SK-N-SH (cell line): Measurements from ENCODE around the gene PDGFRA. TPM values are rescaled to one million over a fixed set of nuclear protein-coding genes. Genes with fewer than 3 reads are reported as not detected.

Experiments
- CTCF ChIA-PET: fragments of 300-600, 350-600 bp; formaldehyde crosslinking; extraction: SDS; loops from one replicate; lab custom pipeline; 2021; lab: Yijun Ruan, JAX
- POLR2A ChIA-PET: fragments of 350-600 bp; sonication (Branson Sonifier 250); formaldehyde crosslinking; extraction: SDS; loops from one replicate; lab custom pipeline; 2020; ENCODE audit warnings: antibody characterized with exemption, inconsistent platforms; lab: Yijun Ruan, JAX
- DNase-seq: peaks from one replicate; pipeline ENCODE4 v3.0.0; 2012
- H2AFZ ChIP-seq: fragments of 200-600 bp; sonication (generic); 2 replicates; pipeline ENCODE4 v1.8.1; 2016; ENCODE audit warnings: antibody characterized with exemption, mild to moderate bottlenecking, low read depth
- H3F3A ChIP-seq: fragments of 200-600 bp; sonication (generic); replicated peaks from 2 replicates; pipeline ENCODE3; 2016; ENCODE audit warnings: antibody characterized with exemption, mild to moderate bottlenecking; ENCODE audit not compliant: insufficient read depth
- H3K27ac ChIP-seq, 2 experiments: fragments of 200-500 bp in 1 of 2; fragments of 200-600 bp in 1 of 2; sonication (Bioruptor generic) in 1 of 2; sonication (generic), shearing (Covaris generic) in 1 of 2; 2 replicates each; pipeline versions ENCODE4 v1.5.1 to v1.6.1; 2014 to 2016; ENCODE audit warnings: low read depth in 2 of 2, inconsistent platforms in 1 of 2, low read length in 1 of 2, mild to moderate bottlenecking in 1 of 2, mixed read lengths in 1 of 2
- H3K27me3 ChIP-seq: fragments of 200-600 bp; sonication (generic), shearing (Covaris generic); 2 replicates; pipeline ENCODE4 v1.6.1; 2016; ENCODE audit warnings: mixed run types; ENCODE audit not compliant: insufficient read depth
- H3K36me3 ChIP-seq, 2 experiments: fragments of 200-500 bp in 1 of 2; fragments of 200-600 bp in 1 of 2; sonication (Bioruptor generic) in 1 of 2; sonication (generic) in 1 of 2; replicated peaks in 1 of 2; 2 replicates each; pipeline versions ENCODE3 to v1.5.1; 2014 to 2016; ENCODE audit warnings: low read length in 1 of 2, mild to moderate bottlenecking in 1 of 2; ENCODE audit not compliant: insufficient read depth in 2 of 2, control insufficient read depth in 1 of 2
- H3K4me1 ChIP-seq, 2 experiments: fragments of 200-500 bp in 1 of 2; fragments of 200-600 bp in 1 of 2; sonication (Bioruptor generic) in 1 of 2; sonication (generic), shearing (Covaris generic) in 1 of 2; 2 replicates each; pipeline versions ENCODE4 v1.5.1 to v1.6.1; 2014 to 2016; ENCODE audit warnings: low read depth in 1 of 2, low read length in 1 of 2, mixed run types in 1 of 2; ENCODE audit not compliant: insufficient read depth in 2 of 2, control insufficient read depth in 1 of 2
- H3K4me2 ChIP-seq: fragments of 200-600 bp; sonication (generic), shearing (Covaris generic); 2 replicates; pipeline ENCODE4 v1.6.1; 2017; ENCODE audit warnings: mixed run types
- H3K4me3 ChIP-seq, 2 experiments: fragments of 200-500 bp in 1 of 2; fragments of 200-600 bp in 1 of 2; sonication (Bioruptor generic) in 1 of 2; sonication (generic), shearing (Covaris generic) in 1 of 2; 2 replicates each; pipeline versions ENCODE4 v1.5.1 to v1.8.1; 2014 to 2016; ENCODE audit warnings: low read depth in 2 of 2, inconsistent platforms in 1 of 2, low read length in 1 of 2, mild to moderate bottlenecking in 1 of 2, mixed read lengths in 1 of 2, moderate library complexity in 1 of 2
- H3K79me2 ChIP-seq: fragments of 200-600 bp; sonication (generic); 2 replicates; pipeline ENCODE4 v1.8.1; 2017; ENCODE audit warnings: mild to moderate bottlenecking; ENCODE audit not compliant: insufficient read depth
- H3K9ac ChIP-seq: fragments of 200-600 bp; sonication (generic); 2 replicates; pipeline ENCODE4 v1.6.1; 2017; ENCODE audit warnings: mixed run types
- H3K9me2 ChIP-seq: fragments of 200-600 bp; sonication (generic); 2 replicates; pipeline ENCODE4 v1.6.1; 2017; ENCODE audit warnings: mixed run types
- H3K9me3 ChIP-seq: fragments of 200-600 bp; sonication (generic); 2 replicates; pipeline ENCODE4 v1.6.1; 2017; ENCODE audit warnings: mixed run types, mild to moderate bottlenecking, moderate library complexity
- H4K20me1 ChIP-seq: fragments of 200-600 bp; sonication (generic); 2 replicates; pipeline ENCODE4 v1.6.1; 2017; ENCODE audit warnings: mild to moderate bottlenecking, mixed run types; ENCODE audit not compliant: insufficient read depth
- FOSL2 ChIP-seq: IDR thresholded peaks from 2 replicates; pipeline ENCODE4 v1.4.0; 2012; ENCODE audit warnings: low read depth, mild to moderate bottlenecking, moderate library complexity, borderline replicate concordance
- FOXJ3 ChIP-seq: sonication (generic); formaldehyde crosslinking; IDR thresholded peaks from 2 replicates; pipeline ENCODE4 v1.5.1; 2020; ENCODE audit warnings: mild to moderate bottlenecking, missing genetic modification reagents
- FOXM1 ChIP-seq: IDR thresholded peaks from 2 replicates; pipeline ENCODE4 v1.4.0; 2012; ENCODE audit warnings: low read depth, mild to moderate bottlenecking
- MXI1 ChIP-seq: IDR thresholded peaks from 2 replicates; pipeline ENCODE4 v1.6.1; 2012; ENCODE audit warnings: mild to moderate bottlenecking, low read depth, low read length, improper control_type of control experiment
- POLR2AphosphoS5 ChIP-seq: IDR thresholded peaks from 2 replicates; pipeline ENCODE4 v1.6.1; 2012; ENCODE audit warnings: low read depth, low read length
- RAD21 ChIP-seq: IDR thresholded peaks from 2 replicates; pipeline ENCODE4 v1.6.1; 2012; ENCODE audit warnings: mild to moderate bottlenecking, low read length
- RFX5 ChIP-seq: IDR thresholded peaks from 2 replicates; pipeline ENCODE4 v1.6.1; 2012; ENCODE audit warnings: mild to moderate bottlenecking, improper control_type of control experiment, low read length
- RXRA ChIP-seq: IDR thresholded peaks from 2 replicates; pipeline ENCODE4 v1.4.0; 2012; ENCODE audit warnings: low read depth, mild to moderate bottlenecking, borderline replicate concordance
- SIN3A ChIP-seq: IDR thresholded peaks from 2 replicates; pipeline ENCODE4 v1.6.1; 2012; ENCODE audit warnings: low read depth, mild to moderate bottlenecking, low read length, moderate library complexity, borderline replicate concordance
- TCF12 ChIP-seq: IDR thresholded peaks from 2 replicates; pipeline ENCODE4 v1.4.0; 2012
- TEAD4 ChIP-seq: IDR thresholded peaks from 2 replicates; pipeline ENCODE4 v1.4.0; 2012; ENCODE audit warnings: mild to moderate bottlenecking, borderline replicate concordance; ENCODE audit not compliant: insufficient read depth
- WGBS: methylation state at CpG from one replicate; pipeline ENCODE4 v1.1.6; 2017; ENCODE audit warnings: low lambda C conversion rate; 5-methylcytosine and 5-hydroxymethylcytosine counted together
- polyA plus RNA-seq, 3 experiments: library from polyadenylated mRNA; depleted of rRNA; stranded (reverse); fragments of >200 nt; gene quantifications; 2 replicates each; pipeline ENCODE4 v1.2.3, GENCODE V29; 2012
- TF ChIP-seq, protein P1 (sequence below): fragments of 200-600 bp; sonication (generic); IDR thresholded peaks from 2 replicates; pipeline ENCODE4 v1.6.1; 2017; ENCODE audit warnings: antibody characterized with exemption, mild to moderate bottlenecking, moderate library complexity
- TF ChIP-seq, protein P2 (sequence below): IDR thresholded peaks from 2 replicates; pipeline ENCODE4 v1.6.1; 2012; ENCODE audit warnings: mild to moderate bottlenecking, low read depth, low read length, moderate library complexity
- TF ChIP-seq, protein P3 (sequence below): IDR thresholded peaks from 2 replicates; pipeline ENCODE4 v1.4.0; 2012; ENCODE audit warnings: low read depth, borderline replicate concordance
- TF ChIP-seq, protein P4 (sequence below): IDR thresholded peaks from 2 replicates; pipeline ENCODE4 v1.4.0; 2012; ENCODE audit warnings: low read depth
- TF ChIP-seq, protein P5 (sequence below): fragments of 150-350 bp; IDR thresholded peaks from 2 replicates; pipeline ENCODE4 v1.6.1; 2017; ENCODE audit warnings: antibody characterized with exemption, low read length, low read depth, borderline replicate concordance

Gene PDGFRA
- polyA plus RNA-seq, 1 of the 3 experiments (the other 2 are of a cell fraction), result 25.3 TPM

DNA sequence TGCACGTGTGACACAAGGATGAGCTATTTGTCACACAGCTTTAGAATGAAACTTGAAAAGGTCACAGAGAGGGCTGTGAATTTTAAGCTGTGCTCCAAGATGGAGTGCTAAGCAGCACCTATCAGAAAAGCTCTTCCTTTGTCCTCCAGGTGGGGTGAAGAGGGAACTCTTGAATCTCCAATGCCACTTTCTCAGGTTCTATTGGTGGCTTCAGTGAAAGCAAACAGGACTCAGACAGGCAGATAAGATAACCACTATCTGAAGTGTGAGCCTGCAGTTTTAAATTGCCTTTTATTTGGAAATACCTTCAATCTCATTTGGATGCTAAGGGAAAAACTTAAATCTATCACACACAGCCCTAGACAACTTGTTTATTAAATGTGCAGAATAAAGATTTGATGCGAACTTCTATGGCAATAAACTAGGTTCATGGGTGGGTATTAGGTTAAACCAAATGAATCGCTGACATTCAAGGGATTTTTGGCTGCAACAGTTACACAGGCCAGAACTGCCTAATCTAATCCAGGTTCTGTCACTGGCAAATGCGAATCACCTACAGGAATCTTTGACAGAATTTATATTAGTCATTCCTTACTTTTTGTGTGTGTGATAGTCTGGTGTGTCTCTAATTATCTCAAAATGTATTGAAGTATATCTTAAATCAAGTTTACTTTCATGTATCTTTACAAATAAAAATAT lies 13.6 kb upstream of the PDGFRA start (continued):
- TF ChIP-seq, protein P1, sequence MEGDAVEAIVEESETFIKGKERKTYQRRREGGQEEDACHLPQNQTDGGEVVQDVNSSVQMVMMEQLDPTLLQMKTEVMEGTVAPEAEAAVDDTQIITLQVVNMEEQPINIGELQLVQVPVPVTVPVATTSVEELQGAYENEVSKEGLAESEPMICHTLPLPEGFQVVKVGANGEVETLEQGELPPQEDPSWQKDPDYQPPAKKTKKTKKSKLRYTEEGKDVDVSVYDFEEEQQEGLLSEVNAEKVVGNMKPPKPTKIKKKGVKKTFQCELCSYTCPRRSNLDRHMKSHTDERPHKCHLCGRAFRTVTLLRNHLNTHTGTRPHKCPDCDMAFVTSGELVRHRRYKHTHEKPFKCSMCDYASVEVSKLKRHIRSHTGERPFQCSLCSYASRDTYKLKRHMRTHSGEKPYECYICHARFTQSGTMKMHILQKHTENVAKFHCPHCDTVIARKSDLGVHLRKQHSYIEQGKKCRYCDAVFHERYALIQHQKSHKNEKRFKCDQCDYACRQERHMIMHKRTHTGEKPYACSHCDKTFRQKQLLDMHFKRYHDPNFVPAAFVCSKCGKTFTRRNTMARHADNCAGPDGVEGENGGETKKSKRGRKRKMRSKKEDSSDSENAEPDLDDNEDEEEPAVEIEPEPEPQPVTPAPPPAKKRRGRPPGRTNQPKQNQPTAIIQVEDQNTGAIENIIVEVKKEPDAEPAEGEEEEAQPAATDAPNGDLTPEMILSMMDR, result no peak
- TF ChIP-seq, protein P2, sequence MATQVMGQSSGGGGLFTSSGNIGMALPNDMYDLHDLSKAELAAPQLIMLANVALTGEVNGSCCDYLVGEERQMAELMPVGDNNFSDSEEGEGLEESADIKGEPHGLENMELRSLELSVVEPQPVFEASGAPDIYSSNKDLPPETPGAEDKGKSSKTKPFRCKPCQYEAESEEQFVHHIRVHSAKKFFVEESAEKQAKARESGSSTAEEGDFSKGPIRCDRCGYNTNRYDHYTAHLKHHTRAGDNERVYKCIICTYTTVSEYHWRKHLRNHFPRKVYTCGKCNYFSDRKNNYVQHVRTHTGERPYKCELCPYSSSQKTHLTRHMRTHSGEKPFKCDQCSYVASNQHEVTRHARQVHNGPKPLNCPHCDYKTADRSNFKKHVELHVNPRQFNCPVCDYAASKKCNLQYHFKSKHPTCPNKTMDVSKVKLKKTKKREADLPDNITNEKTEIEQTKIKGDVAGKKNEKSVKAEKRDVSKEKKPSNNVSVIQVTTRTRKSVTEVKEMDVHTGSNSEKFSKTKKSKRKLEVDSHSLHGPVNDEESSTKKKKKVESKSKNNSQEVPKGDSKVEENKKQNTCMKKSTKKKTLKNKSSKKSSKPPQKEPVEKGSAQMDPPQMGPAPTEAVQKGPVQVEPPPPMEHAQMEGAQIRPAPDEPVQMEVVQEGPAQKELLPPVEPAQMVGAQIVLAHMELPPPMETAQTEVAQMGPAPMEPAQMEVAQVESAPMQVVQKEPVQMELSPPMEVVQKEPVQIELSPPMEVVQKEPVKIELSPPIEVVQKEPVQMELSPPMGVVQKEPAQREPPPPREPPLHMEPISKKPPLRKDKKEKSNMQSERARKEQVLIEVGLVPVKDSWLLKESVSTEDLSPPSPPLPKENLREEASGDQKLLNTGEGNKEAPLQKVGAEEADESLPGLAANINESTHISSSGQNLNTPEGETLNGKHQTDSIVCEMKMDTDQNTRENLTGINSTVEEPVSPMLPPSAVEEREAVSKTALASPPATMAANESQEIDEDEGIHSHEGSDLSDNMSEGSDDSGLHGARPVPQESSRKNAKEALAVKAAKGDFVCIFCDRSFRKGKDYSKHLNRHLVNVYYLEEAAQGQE, result no peak
- TF ChIP-seq FOXM1 (no peak), TEAD4 (no peak), FOXJ3 (no peak)

DNA sequence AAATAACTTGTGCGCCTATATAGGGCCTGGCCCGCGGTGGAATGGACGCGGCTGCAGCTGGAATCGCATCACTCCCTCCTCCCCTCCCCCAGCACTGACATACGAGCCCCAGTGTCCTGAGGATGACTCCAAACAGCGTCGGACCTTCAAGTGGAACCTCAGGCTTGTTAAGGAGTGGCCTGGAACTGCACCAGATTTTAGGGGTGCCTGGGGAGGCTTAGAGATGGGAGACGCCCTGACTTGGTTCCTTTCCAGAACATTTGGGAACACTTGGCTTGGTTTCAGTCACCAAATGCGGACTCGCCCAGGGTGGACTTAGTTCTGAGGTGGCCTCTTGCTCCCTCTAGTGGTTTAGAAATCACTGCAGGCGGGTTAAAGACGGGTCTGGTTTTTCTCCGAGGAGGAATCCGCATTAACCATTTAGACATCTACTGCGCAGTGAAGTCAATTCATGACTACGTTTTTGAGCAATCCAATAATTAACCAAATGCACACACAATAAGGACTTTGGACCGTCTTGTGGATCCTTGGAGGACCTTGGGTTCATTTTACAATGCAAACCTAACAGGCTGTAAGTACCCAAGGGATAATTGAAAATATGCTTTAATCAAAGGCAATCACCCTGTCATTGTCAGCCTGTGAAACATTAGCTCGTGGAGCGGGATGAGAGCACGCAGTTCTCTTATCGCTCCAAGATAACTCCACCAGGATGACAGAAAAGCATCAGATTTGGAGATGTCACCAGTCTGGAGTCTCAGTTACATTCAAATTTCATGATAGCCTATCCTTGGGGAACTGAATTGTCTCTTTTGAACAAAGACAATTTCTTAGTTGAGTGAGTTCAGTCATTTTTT lies 11.2 kb upstream of the PDGFRA start:
- WGBS, result under 1% methylated on average over 22 of the region's 23 CpGs
- TF ChIP-seq RAD21 (peak; percentile 94), RFX5 (no peak), MXI1 (no peak; the same call in 1 of the 2 replicates), SIN3A (peak; percentile 58; the same call in 1 of the 2 replicates), TCF12 (peak; percentile 85), POLR2AphosphoS5 (peak; percentile 17; the same call in 1 of the 2 replicates), RXRA (no peak), FOSL2 (no peak)
- TF ChIP-seq, protein P2, result no peak
- TF ChIP-seq, protein P3, sequence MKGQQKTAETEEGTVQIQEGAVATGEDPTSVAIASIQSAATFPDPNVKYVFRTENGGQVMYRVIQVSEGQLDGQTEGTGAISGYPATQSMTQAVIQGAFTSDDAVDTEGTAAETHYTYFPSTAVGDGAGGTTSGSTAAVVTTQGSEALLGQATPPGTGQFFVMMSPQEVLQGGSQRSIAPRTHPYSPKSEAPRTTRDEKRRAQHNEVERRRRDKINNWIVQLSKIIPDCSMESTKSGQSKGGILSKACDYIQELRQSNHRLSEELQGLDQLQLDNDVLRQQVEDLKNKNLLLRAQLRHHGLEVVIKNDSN, result no peak
- TF ChIP-seq, protein P4, sequence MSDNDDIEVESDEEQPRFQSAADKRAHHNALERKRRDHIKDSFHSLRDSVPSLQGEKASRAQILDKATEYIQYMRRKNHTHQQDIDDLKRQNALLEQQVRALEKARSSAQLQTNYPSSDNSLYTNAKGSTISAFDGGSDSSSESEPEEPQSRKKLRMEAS, result peak; percentile 10; the same call in 1 of the 2 replicates
- TF ChIP-seq, protein P5, sequence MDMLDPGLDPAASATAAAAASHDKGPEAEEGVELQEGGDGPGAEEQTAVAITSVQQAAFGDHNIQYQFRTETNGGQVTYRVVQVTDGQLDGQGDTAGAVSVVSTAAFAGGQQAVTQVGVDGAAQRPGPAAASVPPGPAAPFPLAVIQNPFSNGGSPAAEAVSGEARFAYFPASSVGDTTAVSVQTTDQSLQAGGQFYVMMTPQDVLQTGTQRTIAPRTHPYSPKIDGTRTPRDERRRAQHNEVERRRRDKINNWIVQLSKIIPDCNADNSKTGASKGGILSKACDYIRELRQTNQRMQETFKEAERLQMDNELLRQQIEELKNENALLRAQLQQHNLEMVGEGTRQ, result no peak

More for the DNA sequence above, 11.2 kb upstream of the PDGFRA start:
- DNase-seq, result peak; percentile 81
- H3K9ac ChIP-seq, result no peak overlapping the region
- no peaks in the 10 kb centered on the region for H4K20me1 ChIP-seq
- POLR2A ChIA-PET, result interaction anchor here (1.5 kb wide), 1 partner anchor 1202 kb away, joined by 5 read pairs; no protein-coding TSS in a partner anchor
- CTCF ChIA-PET, result interaction anchor here (0.6 to 9.1 kb wide), 46 partner anchors 9 to 1672 kb away, joined by 3 to 122 read pairs (median 3); partner anchors contain the start of gene PDGFRA
- H3F3A ChIP-seq, result no peaks in the 10 kb centered on the region
- peaks cover 0 to 7% of the 10 kb centered on the region in 2 experiments; a peak in 3 of 4 replicates for H3K4me1 ChIP-seq
- no peaks in the 10 kb centered on the region for H3K36me3 ChIP-seq
- peak overlapping the region; percentile 45 to 54 for H3K4me3 ChIP-seq
- no peaks in the 10 kb centered on the region for H3K9me3 ChIP-seq
- no peaks in the 10 kb centered on the region for H3K9me2 ChIP-seq
- H3K27me3 ChIP-seq, result no peaks in the 10 kb centered on the region
- H3K4me2 ChIP-seq, result peak overlapping the region; percentile 73
- peak overlapping the region; percentile 66; the same call in 1 of the 2 replicates for H2AFZ ChIP-seq
- H3K79me2 ChIP-seq, result no peaks in the 10 kb centered on the region
- peak overlapping the region in 1 of 2 experiments; percentile 71; a peak in 1 of 4 replicates for H3K27ac ChIP-seq
